ENCODE measurements around the gene ERF. TPM values are rescaled to one million over a fixed set of nuclear protein-coding genes. Genes with fewer than 3 reads are reported as not detected.
A peak's percentile ranks its signal among the peaks of the same experiment; 100 is the strongest.

The ERF gene
- total and polyA plus RNA-seq, 2 donors from 2014 or later, result 31.1 to 61.2 TPM

DNA sequence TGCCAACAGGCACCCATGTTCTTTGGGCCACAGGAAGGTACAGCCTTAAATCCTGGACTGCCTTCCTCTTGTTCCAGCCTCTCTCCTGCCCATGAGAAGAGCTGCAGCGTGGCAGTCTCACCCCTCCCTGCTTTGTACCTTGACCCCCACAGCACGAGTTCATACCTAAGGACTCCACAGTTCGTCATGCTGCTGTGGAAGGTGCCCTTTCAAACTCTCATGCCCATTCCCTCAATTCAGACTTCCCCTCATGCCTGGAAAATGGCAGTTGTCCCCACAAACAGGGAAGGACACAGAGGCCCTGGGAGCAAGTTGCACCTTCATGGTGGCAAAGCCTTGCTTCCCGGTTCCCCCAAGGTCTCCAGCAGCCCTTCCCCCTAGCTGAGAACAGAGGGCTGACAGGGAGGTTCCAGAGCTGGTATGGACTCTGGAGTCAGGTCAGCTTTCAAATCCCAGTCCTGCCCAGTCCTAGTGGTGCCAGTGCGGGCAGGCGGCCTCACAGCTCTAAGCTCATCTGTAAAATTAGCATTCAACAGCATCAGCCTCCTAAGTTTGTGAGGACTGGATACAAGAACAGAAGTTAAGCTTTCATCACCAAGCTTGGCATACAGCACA lies 21.1 kb downstream of the ERF start:
- Histone ChIP-seq H3K27ac (ENCODE audit: low read depth in 2 of 2, low read length in 2 of 2) (peak overlapping the region; percentile 32 to 40), H3K27me3 (ENCODE audit: control insufficient read depth, insufficient read depth, low read length) (no peaks in the 10 kb centered on the region), H3K9me3 (ENCODE audit: control insufficient read depth in 2 of 3, insufficient read depth in 1 of 3, low read length in 3 of 3) (no peaks in the 10 kb centered on the region), H3K4me1 (ENCODE audit: control insufficient read depth in 2 of 3, insufficient read depth in 2 of 3, low read depth in 1 of 3, low read length in 3 of 3) (peaks cover 0 to 5% (median 0%) of the 10 kb centered on the region in 3 donors), H3K4me3 (ENCODE audit: low read length in 3 of 3) (no peak overlapping the region), H3K9ac (ENCODE audit: low read length in 3 of 3) (no peak overlapping the region), H3K36me3 (ENCODE audit: control insufficient read depth in 2 of 3, insufficient read depth in 3 of 3, low read length in 3 of 3) (peaks cover 0 to 38% (median 32%) of the 10 kb centered on the region in 3 donors)
- intact Hi-C loops (cut with DNase I), result no loop called here
- DNase-seq (no peak), FAIRE-seq (no peak)
- TF ChIP-seq, protein P1, sequence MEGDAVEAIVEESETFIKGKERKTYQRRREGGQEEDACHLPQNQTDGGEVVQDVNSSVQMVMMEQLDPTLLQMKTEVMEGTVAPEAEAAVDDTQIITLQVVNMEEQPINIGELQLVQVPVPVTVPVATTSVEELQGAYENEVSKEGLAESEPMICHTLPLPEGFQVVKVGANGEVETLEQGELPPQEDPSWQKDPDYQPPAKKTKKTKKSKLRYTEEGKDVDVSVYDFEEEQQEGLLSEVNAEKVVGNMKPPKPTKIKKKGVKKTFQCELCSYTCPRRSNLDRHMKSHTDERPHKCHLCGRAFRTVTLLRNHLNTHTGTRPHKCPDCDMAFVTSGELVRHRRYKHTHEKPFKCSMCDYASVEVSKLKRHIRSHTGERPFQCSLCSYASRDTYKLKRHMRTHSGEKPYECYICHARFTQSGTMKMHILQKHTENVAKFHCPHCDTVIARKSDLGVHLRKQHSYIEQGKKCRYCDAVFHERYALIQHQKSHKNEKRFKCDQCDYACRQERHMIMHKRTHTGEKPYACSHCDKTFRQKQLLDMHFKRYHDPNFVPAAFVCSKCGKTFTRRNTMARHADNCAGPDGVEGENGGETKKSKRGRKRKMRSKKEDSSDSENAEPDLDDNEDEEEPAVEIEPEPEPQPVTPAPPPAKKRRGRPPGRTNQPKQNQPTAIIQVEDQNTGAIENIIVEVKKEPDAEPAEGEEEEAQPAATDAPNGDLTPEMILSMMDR (IDR thresholded peaks at IDR 0.05; ENCODE audit: borderline replicate concordance, extremely low read depth, insufficient read depth), result no peak

DNA sequence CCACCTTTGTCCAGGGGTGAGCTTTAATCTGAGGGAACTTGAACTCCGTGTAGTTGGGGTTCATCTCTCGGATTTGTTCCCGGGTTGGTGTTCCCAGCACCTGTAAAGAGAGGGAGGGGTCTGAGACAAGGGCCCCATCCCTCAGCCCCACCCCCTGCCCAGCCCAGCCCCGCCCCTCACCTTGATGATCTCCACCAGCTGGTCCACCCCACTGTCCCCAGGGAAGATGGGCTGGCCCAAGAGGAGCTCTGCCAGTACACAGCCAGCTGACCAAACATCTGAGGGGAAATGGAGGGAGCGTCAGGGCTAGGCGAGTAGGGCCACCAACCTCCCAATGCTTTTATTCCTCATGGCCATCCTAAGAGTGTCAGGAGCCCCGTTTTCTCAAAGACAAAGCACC lies 21.8 kb downstream of the ERF start:
- intact Hi-C loops (cut with DNase I), result no loop called here
- H3K9me3 ChIP-seq (ENCODE audit: control insufficient read depth in 2 of 3, insufficient read depth in 1 of 3, low read length in 3 of 3), result no peaks in the 10 kb centered on the region
- FAIRE-seq (no peak), DNase-seq (no peak)
- no peaks in the 10 kb centered on the region for H3K27me3 ChIP-seq (ENCODE audit: control insufficient read depth, insufficient read depth, low read length)
- peak overlapping the region; percentile 32 to 40 for H3K27ac ChIP-seq (ENCODE audit: low read depth in 2 of 2, low read length in 2 of 2)
- H3K9ac ChIP-seq (ENCODE audit: low read length in 3 of 3), result peak overlapping the region in 1 of 3 donors; percentile 3
- peaks cover 0 to 38% (median 32%) of the 10 kb centered on the region in 3 donors for H3K36me3 ChIP-seq (ENCODE audit: control insufficient read depth in 2 of 3, insufficient read depth in 3 of 3, low read length in 3 of 3)
- peaks cover 0 to 5% (median 0%) of the 10 kb centered on the region in 3 donors for H3K4me1 ChIP-seq (ENCODE audit: control insufficient read depth in 2 of 3, insufficient read depth in 2 of 3, low read depth in 1 of 3, low read length in 3 of 3)
- TF ChIP-seq, protein P1 (IDR thresholded peaks at IDR 0.05; ENCODE audit: borderline replicate concordance, extremely low read depth, insufficient read depth), result no peak
- H3K4me3 ChIP-seq (ENCODE audit: low read length in 3 of 3), result no peak overlapping the region

DNA sequence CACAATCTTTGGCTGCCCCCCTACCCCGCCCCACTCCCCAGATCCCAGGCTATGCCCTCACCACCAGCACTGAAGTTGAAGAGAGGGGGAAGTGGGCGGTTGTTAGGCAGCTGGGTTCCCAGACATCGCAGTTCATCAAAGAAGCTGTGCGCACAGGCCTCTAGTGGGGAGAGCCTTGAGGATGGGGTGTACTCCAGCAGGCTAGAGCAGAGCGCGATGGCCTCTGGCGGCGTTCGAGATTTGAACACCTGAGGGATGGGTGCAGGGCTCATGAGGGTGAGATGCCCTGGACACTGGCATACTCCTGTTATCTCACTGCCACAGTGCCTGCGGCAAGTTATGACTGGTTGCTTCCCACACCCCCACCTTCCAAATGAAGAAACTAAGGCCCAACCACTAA lies 22.5 kb downstream of the ERF start:
- no peak overlapping the region for H3K27ac ChIP-seq (ENCODE audit: low read depth in 2 of 2, low read length in 2 of 2)
- no peak overlapping the region for H3K4me3 ChIP-seq (ENCODE audit: low read length in 3 of 3)
- no peaks in the 10 kb centered on the region for H3K27me3 ChIP-seq (ENCODE audit: control insufficient read depth, insufficient read depth, low read length)
- peaks cover 0 to 5% (median 0%) of the 10 kb centered on the region in 3 donors for H3K4me1 ChIP-seq (ENCODE audit: control insufficient read depth in 2 of 3, insufficient read depth in 2 of 3, low read depth in 1 of 3, low read length in 3 of 3)
- intact Hi-C loops (cut with DNase I), result no loop called here
- H3K36me3 ChIP-seq (ENCODE audit: control insufficient read depth in 2 of 3, insufficient read depth in 3 of 3, low read length in 3 of 3), result peaks cover 0 to 38% (median 32%) of the 10 kb centered on the region in 3 donors
- FAIRE-seq (no peak), DNase-seq (no peak)
- no peak overlapping the region for H3K9ac ChIP-seq (ENCODE audit: low read length in 3 of 3)
- TF ChIP-seq, protein P1 (IDR thresholded peaks at IDR 0.05; ENCODE audit: borderline replicate concordance, extremely low read depth, insufficient read depth), result no peak
- no peaks in the 10 kb centered on the region for H3K9me3 ChIP-seq (ENCODE audit: control insufficient read depth in 2 of 3, insufficient read depth in 1 of 3, low read length in 3 of 3)

All from kidney (tissue), 14 donors.